Measurements from ENCODE around the gene C2CD2.
"Not testable (repeated sequence)": the region's sequence is repeated elsewhere in the genome, so short reads cannot be mapped to it uniquely, and the experiment has no call there.

Gene C2CD2

DNA sequence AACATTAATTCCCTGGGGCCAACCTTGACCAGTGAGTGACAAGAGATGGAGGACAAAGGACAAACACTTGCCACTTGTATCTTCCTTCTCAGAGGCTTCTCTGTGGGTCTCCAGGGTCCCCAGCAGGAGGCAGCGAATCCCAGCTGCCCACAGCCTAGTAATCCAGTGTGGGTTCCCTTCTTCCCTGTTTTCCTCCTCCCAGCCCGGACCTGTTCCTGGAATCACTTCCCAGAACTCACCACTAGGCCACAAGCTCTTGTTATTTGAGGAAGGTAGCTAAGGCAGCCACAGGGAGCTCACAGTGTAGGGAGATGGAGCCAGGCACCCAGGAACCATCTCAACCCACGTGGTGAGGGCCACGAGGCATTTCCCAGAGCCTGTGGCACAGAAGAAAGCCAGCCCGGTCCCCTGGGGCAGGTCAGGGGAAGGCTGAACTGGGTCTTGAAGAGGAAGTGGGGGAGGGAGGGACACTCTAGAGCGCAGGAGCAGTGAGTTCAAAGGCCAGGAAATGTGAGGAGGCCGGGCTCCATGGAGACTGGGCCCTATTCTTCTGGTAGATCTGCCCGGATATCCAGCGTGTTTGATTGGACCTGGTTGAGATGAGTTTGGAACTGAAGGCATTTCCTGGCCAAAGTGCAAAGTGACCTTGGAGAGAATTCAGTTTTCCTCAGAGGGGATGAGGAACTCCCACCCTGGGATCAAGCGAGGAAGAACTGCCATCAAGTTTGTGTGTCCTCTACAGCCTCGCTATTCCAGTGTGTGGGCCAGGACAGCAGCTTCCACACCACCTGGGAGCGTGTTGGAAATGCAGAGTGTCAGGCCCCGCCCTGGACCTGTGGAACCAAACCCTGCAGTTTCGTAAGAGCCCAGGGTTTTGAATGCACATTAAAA, 20.3 kb upstream of the C2CD2 start:
- no peak for DNase-seq

DNA sequence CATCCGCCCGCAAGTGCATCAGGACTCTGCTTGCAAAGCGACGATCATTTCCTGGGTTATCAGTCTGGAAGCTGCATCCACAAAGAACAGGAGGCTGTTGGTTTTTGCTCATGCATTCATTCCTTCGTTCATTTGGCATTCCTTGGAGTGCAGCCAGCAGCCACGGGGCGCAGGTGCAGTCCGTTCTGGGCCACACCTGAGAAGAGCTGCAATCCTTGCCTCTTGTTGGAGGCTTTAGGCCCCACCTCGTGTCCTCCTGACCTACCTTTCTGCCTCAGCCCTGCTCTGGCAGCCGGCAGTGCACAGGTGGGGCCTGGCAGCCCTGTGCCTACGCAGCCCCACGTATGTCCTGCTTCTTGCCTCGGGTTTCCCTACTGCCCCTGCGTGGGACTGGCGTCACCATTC, 19.6 kb upstream of the C2CD2 start:
- no peak for DNase-seq

DNA sequence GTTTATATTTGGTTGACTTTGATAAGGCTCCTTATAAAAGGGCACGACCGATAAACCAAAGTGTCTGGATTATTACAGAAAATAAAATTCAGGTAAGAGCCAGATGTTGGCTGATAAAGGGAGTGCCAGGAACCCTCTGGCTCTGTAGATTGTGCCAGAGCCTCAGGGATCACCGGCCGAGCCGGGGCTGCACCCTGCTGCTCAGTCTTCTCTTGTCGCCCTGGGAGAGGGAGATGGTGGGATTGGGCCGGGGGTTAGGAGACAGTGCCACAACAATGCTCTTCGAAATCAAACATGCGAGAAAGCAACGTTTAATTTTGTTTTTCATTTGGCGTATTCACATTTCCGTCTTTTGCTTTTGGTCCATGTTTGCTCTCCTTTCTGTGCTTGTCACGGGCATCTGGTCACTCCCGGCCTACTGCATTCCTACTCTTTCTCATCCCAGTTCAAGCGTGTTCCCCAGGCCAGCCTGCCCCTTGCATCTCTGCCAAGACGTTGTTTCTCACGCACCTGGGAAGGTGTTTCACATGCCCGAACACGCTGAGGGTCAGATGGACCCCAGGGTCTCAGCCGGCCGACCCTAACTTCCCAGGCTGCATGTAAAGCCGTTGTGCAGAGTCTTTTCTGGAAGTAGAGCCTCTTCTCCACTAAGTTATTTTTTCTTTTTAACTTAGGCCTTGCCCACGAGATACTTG, 18.8 kb upstream of the C2CD2 start:
- no peak for DNase-seq

DNA sequence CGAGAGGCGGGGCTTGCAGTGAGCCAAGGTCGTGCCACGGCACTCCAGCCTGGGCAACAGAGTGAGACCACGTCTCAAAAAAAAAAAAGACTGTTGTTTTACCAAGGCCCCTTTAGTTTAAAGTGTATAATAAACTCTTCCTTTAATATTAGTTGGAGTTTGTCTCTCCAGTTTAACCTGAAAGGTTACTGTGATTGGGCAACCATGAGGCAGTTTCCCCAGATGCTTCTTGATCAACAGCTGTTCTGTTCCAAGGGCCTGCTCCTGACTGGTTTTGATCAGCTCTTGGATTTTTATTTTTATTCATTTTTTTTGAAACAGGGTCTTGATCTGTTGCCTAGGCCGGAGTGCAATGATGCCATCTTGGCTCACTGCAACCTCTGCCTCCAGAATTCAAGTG, 18.1 kb upstream of the C2CD2 start:
- DNase-seq = no peak

DNA sequence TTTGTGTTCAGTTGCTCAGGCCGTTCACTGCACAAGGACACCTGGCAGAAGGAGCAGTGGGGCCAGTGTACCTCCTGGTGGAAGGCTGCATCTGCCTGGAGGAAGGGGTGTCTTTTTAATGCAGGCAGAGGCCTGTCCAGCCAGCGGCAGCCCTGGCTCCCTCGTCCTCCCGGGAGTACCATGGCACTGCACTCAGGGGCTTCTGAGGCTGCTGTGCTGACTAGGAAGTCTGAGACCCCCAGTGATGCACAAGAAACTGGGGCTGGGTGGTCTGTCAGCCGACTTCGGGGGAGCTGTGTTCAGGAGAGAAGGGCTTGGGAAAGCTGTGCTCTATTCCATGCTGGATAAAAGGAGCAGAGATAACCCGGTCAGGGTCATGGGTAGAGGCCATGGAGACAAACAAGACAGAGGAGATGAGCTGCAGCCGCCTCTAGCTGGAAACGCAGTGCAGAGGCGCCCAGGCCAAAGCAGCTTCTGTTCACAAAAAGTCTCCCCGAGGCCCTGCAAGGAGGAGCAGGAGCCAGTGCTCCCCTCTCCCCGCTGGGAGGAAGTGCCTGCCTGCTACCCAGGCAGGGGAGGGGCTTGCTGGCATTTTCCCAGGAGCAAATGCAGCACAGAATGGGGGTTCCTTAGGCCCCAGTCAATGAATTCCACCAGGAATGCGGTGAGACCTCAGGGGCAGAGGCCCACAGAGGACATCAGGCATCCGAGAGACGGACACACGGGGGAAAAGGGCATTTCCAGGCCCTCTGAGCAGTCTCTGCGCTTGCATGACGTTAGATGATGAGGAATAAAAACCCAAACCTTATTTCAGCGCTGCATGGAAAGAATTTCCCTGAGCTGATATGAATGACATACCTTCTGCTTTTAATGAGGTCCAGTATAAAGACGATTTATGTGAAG, 17.2 kb upstream of the C2CD2 start:
- DNase-seq = no peak

DNA sequence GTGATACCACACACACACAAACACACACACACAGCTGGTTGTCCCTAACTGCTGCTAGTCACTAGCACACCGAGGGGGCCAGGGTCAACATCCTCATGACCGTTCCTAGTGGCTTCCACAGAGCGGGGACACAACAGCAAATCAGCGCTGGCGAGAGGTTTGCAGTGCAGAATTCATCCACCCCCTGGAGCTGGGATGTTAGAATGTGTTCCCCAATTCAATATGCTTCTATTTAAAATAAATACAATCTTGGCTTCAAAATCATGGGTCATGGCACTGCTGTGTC, 16.2 kb upstream of the C2CD2 start:
- DNase-seq = no peak

DNA sequence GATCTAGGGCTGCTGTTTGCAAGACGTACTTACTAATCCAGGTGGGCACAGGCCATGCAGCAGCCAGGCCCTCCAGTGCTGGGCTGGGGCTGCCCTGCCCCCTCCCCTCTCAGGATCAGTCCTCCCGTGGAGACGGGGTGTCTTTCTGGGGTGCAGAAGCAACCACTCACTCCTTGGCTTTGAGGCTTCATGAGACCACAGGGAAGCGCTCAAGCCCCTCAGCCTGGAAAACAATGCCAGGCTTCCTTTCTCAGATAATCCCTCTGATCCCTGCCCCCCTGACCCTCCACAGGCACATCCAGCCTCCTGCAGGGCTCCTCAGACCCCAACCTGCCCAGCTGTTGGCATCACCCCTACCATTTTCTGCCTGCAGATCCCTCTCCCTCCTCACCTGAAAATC, 13.9 kb upstream of the C2CD2 start:
- DNase-seq = no peak

DNA sequence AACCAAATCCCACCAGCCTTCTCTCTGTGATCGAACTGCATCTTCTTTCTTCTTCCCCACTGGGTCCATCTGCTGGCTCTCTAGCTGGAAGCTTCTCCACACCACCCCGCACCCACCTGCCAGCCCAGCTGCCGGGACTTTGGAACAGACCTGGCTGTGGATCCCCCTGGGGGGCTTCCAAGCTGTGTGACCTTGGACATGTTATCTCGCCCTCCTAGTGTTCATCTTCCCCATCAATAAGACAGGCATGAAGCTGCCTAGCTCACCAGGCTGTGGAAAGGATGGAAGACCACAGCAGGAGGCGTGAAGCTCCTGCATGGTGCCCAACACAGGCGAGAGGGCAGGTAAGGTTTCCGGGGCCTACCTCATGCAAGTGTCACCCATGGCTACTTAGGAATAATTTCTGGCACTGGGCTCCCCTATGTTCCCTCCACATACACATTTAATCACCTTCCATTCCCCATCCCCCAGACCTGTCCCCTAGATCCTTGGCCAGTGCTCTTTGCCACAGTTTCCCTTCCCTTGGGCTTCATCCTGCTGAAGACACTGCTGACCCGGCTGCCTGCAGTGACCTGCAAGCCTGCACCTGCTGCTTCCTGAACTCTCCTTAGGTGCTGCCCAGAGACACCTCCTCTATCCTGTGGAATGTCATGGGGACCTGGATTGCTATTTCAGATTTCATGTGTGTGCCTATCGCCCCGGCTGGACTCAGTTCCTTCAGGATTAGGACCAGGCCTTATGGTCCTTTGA, 13.2 kb upstream of the C2CD2 start:
- DNase-seq = no peak

DNA sequence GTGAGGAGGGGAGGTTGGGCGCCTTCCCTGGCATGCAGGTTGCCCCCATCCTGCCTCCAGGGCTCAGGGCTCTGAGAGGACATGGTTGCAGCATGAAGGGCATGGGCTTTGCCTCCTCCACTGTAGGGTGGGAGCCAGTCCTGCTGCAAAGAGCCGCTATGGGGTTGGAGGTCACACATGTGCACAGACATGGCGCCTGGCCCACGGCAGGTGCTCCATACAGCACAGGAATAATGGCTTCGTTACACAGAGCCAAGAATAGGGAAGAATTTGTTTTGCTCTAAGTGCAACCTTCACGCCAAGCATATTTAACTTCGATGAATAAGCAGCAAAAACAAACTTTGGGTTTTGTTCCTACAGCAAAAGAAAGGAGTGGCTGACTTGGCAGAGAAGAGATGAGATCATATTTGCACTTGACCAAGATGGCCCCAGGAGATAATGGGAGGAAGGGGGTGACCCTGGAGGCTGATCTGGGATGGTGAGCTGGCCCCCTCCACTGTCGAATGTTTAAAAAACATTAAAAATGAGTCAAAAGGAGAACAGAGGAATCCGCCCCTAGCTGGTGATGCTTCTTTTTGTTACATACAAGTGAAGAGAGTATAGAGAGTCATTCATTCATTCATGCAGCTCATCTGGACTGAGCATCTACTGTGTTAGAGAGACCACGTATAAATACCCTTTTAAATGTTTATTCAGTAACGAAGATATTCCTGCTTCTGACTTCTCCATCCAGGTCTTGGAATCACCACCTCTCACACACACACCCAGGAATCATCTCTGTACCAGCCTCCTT, 12.4 kb upstream of the C2CD2 start:
- DNase-seq = no peak

DNA sequence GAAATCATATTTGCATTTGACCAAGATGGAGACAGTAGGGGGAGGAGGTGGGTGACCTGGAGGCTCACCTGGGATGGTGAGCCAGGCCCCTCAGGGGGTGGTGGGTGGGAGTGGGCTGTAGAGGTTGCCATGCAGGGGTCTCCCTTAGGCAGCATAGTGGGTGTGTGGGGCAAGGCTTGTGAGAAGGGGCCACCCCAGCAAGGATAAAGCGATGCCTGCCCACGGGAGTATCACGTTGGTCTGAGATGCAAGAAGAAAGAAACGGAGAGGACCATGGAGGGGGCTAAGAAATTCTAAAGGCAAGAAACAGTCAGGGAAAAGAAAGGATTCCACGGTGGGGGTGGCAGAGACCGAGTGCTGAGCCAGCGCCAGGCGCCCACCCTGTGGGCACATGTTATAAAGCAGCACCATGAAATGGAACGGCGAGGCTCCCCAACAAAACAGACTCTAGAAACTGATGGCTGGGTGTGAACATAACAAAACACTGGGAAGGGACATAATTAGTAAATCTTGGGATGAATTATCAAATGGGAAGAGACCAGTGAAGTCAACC, 11.7 kb upstream of the C2CD2 start:
- no peak for DNase-seq

DNA sequence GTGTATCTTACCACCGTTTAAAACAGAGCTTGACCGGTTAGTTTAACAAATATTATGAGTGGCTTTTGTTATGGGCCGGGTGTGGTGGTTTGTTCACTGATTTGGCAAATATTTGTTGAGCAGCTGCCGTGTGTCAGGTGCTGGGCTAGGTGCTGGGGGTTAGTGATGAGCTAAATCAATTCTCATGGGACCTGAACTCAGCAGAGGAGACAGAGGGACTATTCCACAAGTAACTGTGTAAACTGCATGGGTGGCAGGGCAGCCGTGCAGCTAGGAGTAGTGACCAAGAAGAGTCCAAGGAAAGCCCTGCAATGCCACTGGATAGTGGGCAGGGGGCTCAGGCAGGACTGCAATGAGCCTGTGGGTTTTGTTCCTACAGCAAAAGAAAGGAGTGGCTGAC, 11.2 kb upstream of the C2CD2 start:
- no peak for DNase-seq

DNA sequence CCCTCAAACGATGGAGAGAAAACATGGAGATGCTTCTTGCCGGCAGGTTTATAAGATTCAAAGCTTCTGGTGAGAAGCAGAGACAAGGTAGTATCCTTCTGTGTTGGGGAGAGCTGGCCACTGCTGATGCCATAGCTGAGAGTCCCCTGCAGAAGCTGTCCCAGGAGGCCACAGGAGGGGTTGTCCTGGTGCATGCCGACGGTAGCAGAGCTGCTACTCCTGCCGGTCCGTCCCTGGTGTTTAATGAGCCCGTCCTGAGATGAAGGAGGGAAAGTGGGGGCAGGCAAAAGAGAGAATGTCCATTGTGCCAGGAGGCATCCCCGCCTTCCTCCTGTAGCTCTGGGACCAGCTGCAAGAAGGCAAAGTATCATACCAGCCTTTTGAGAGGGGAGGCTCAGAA, 10.4 kb upstream of the C2CD2 start:
- no peak for DNase-seq

DNA sequence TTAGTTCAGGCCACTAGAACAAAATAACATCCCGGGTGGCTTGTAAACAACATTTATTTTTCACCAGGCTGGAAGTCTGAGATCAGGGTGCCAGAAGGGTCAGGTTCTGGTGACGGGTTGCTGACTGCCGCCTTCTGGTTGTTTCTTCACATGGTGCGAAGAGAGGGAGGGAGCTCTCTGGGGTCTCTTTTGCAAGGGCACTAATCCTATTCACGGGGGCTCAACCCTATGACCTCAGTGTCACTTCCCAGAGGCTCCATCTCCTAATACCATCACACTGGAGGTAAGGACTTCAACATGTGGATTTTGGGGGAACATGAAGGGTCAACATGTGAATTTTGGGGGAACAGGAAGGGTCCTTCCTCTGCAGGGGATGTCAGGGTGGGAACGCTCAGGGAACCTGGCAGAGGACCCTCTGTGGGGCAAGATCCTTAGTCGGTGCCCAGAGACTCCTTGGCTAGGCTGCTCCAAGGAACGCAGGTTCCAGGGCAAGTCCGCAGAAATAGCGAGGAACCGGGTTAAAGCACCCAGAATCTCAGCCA, 8.7 kb upstream of the C2CD2 start:
- DNase-seq = no peak

DNA sequence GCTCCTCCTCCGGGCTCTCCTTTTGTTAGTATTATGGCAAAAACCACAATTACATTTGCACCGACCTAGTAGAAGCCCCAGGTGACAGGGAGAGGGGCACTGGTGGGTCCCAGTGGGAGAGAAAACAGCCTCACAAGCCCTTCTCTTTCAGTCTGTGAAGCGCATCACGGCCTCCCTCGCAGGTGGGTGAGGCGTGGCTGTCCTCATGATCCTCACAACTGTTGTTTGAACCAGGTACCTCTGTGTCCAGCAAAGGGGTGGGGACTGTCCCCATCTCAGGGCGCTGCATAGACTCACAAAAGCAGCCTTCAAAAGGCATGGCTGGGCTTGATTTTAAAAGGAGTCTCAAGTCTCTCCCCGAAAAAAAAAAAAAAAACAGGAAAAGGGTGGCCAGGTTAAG, 7.9 kb upstream of the C2CD2 start:
- DNase-seq = no peak

DNA sequence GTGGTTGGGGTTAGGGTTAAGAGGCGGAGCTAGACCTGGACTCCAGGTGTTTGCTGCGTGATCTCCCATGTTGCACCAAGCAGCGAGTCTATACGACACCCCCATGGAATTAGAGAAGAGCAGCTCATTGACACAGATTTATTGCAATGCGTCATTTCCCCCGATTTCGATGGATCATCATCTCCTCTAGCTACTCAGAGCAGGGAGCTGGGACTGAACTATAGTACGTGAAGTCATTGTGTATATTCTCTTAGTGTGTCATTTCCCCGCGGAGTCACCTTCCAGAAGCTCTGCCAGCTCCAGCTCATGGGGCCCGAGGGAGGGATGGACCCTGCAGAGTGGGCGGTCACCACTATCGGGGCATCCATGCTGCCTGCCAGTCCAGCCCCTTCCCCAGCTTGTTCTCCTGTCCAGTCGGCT, 7.5 kb upstream of the C2CD2 start:
- DNase-seq = no peak

DNA sequence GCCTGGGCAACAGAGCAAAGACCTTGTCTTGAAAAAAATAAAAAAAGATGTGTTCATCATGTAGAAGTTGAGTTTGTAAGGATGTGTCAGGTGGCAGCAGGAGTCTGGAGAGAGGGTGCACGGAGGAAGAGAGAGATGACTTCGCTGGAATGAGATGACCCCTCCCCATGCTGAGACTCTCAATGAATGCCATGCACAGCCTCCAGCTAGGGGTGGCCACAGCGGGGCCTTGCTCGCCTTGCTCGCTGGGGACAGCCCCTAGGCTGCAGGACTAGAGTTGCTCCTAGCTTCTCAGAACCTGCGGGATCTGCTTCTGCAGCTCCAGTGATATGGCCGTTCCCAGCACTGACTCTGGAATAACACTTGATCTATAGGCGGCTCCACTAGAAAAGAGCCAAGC, 6.6 kb upstream of the C2CD2 start:
- DNase-seq = no peak

DNA sequence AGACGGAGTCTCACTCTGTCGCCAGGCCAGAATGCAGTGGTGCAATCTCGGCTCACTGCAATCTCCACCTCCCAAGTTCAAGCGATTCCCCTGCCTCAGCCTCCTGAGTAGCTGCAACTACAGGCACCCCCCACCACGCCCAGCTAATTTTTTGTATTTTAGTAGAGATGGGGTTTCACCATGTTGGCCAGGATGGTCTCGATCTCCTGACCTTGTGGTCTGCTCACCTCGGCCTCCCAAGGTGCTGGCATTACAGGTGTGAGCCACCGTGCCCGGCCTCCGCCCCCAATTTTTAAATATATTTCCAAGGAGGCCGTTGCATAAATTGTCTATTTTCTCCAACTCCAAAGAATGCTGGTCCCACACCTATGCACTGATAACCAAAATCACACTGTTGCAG, 5.9 kb upstream of the C2CD2 start:
- DNase-seq = not testable (repeated sequence)

DNA sequence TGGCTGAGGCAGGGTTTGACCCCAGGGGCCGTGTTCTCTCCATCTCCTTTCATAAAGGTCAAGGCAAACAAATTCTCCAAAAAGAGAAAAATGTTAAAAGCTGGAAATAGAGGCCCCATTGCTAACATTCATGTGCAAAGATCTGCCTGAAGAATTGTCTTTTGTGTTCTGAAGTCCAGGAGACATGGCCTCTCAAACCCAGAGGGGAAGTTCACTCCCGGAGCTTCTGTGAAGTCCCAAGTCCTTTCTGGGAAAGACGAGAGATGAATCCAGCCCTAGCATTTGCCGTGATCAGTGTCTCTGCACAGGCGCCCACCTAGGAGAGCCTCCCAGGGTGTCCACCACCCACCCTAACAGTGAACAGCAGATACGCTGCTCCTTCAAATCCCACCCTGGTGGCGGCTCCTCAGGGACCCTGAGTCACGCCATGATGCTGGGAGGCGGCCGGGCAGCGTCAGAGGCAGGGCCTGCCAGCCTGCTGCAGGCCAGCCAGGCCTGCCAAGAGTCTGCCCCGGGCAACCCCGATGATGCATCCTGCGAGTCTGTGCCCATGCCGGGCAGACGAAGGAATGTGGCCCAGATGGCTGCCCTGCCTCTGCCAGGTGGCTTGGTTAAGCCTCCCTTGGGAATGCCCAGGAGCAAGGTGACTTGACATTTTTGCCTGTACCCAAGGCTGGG, 5.2 kb upstream of the C2CD2 start:
- DNase-seq = no peak

DNA sequence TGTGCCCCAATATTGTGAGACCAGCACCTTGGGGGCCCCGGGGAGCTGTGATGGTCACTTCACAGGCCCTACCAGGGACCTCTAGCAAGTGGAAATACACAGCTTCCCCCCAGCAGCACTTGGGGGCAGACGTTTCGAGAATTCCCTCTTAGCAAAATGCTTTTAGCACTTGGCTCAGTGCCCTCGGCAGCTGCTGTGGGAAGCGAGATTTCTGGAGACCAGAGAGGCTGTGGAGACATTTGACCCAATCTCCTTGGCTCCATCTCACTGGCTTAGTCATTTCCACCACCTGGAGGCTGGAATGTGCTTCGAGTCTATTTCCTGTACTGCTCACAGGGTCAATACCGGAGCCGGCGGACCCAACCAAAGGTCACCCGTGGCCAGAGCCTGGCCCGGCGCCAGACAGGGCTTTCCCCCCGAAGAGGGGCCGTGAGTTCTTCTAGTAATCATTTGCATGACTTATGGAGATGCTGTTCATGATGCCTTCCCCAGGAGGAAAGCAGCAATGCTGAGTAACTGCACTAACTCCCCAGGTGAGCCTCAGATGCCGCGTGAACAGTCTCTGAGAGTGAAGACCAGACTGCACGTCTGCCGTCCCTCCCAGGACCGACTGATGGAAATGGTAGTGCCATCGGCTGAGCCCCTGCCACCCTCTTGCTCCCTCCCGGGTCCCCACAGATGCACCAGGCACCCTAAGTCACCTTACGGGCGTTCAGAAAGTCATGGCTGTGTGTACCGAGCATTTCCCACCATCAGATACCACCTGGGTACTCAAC, 4.4 kb upstream of the C2CD2 start:
- no peak for DNase-seq

Data from stimulated activated CD4-positive, alpha-beta T cell treated with anti-CD3 and anti-CD28 coated beads, Interleukin-12 subunit alpha, Interleukin-12 subunit beta, amount 100 ng/mL, for 4 hours (primary cell).